ENCODE results near the gene PDCD4.

Gene PDCD4

DNA sequence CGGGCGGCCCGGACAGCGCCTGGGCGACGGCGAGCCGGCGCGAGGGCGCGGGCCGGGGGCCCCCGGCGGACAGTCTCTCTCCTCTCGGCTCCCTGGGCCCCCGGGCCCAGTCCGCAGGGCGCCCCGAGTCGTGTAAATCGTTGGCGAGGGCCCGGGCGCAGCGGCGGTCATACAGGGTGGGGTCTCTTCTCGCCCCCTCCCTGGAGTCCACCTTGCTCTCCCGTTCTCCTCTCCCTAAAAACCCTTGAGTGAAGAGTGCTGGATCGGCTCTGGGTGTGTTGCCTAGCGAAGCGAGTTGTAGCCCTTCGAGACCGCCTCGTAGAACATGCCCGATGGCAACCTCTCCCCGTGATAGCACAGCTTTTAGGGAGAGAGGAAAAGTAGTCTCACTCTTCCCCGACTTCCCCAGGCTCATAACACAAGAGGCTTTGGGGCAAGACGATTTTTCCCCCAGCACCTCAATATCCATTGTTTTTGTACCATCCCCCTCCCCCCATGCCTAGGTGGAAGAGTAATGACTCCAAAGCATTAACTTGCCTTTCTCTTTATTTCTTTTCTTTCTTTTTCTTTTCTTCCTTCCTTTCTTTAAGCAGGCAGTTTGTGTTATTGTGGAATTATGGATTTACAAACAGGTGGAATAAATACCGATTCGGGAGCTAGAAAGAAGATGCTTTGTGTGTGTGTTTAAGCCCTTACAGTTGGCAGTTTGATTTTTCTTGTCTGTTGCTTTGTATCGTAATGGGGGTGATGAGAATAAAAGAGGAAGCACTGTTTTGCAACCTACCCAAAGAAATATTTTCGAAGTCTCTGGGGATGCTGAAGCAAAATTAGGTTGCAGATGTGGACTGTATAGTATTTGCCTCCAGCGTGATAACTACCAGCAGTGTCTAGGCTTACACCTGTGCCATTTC lies 48.5 kb downstream of the PDCD4 start:
- DNase-seq (ENCODE audit: low read depth) = no peak

DNA sequence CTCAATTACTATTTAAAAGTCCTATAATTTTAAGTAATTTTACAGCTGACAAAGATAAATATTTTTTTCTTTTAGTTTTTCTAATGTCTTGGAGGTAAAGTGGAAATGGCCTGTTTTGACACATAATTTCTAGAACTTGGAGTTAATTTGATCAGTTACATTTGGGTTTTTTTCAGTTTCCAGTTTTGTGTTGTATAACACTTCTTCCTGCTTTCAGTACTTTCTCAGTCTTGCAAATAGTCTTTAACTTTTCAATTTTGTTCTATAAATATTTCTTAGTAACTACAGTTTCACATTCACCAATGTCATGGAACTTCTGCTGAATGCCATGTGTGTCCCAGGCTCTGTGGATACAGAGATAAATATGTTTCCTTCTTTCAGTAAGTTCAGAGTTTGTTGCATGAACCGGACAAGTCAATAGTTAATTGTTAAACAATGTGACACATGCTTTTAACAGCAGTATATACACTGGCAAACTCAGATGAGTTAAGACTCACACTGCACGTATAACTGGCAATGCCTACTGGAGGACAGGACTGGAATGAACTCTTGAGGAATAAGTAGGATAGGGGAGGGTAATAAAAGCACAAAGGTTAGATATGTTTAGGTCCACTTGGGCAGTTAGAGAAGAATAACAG lies 52.2 kb downstream of the PDCD4 start:
- DNase-seq (ENCODE audit: low read depth) = no peak

DNA sequence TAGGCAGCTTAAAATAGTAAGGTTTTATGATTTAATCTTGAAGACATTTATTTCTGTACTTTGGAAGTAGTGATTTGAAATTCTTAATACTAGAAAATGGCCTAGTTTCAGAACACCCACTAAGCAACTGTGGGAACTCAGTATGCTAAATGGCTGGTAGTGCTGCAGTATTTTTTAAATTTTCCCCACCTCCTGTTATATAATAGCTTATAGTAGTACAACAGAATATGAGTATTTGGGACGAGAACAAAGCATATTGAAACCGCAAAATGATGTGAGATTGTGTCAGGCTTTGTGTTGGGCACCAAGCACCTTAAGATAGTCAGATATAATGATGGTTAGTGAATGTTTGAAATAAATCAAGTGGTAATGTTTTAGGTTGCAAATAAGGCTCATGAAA lies 55.7 kb downstream of the PDCD4 start:
- DNase-seq (ENCODE audit: low read depth) = no peak

DNA sequence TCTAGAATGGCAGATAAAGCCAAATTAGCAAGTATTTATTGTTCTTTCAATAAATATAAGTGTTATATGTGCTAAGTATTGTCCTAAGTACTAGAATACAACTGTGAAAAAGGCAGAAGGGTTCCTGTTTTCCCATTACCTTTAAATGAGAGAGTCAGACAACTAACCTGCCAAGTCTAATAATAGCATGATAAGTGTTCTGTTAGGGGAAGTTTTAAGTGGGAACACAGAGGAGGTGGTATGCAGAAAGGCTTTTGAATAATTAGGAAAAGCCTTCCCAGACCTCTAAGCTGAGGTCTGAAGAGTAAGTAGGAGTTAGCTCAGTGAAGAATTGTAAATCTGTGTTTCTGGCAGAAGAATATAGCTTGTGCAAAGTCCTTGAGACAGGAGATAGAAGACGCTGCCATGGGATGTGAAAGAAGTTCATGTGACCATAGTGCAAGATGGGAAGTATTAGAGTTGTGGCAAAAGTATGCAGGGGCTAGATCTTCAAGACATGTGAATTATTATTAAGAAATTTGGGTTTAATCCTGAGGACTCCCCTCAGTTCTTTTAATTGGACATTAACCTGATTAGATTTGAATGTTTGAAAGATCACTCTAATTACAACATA lies 60.1 kb downstream of the PDCD4 start:
- DNase-seq (ENCODE audit: low read depth) = no peak

DNA sequence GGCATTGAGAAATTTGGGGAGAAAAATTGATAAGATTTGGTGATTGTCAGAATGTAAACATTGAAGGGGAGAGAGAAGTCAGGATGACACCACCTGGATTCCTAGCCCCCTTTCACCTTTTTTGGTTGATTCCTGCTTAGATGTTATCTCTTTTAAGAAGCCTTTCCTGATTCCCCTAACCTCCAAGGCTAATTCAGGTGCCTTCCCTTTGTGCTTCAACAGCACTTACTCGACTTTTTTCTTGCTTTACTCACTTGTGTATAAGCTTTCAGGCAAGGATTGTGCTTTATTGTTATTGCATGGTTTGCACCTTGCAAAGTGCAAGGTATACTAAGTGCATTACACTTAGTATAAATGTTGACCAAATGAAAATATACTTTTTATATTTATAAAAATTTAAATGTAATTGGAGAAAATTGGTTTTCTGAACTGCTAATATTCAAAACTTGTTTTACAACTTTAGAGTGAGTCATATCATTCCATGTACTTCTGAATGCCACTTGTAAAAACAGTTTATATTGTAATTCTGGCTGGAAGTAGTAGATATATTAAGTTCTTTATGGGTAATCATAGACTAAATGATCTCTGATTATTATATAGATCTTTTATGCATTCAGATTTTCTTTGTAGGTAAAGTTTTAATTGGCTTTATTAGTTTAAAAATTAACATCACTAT lies 60.9 kb downstream of the PDCD4 start:
- no peak for DNase-seq (ENCODE audit: low read depth)

DNA sequence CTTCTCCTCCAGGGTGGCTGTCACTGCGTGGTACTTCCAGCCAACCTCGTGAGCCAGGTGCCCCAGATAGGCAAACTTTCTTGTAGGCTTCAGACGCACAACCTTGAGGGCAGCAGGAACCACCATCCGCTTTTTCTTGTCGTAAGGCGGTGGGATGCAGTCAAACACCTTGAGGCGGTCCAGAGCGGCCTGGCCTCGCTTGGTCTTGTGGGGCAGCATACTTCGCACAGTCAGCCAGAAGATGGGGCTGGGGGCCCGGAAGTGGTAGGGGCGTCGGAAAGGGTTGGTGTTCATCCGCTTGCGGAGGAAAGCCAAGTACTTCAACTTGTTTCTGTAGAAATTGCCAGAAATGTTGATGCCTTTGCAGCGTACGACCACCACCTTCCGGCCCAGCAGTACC lies 65.0 kb downstream of the PDCD4 start:
- no peak for DNase-seq (ENCODE audit: low read depth)

DNA sequence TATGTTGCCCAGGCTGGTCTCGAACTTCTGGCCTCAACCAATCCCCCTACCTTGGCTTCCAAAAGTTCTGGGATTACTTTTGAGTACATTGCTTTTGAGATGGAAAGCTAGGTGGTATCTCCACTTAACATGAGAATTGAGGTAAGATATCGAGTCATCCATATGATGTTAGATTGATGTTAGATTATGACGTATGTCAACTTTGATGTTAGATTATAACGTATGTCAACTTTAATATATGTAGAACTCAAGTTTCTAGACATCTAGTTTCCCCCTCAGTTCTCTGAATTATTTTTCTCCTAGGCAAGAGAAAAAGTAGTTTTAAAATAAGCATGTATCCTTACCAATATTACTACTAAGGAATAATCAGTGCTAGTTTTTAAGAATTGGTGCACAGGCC lies 67.7 kb downstream of the PDCD4 start:
- no peak for DNase-seq (ENCODE audit: low read depth)

DNA sequence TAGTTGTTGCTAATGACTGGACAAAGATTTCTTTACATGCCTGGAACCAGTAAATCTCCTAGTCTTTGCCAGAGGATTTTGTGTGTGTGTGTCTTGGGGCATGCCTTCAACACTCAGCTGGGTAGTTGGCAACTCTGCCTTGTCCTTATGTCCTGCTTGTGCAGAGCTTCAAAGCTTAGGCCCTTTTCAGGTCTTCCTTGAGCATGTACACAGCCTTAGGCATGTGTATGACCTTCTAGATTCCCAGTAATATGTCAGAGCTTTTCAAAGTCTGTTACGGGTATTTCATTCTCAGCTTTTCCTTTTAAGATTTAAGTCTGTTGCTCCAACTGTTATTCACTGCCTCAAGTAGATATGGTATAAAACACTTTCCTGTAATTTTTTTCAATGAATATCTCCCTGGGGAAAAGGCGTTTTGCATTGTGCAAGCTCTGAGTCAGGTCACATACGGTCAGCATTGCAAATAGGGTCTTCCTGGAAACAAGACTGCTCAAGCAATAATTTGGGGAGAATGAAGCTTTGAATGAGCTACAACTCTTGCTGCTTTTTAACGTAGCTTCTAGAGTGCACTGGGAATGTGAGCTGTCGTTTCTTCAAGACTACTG lies 73.2 kb downstream of the PDCD4 start:
- DNase-seq (ENCODE audit: low read depth) = no peak

DNA sequence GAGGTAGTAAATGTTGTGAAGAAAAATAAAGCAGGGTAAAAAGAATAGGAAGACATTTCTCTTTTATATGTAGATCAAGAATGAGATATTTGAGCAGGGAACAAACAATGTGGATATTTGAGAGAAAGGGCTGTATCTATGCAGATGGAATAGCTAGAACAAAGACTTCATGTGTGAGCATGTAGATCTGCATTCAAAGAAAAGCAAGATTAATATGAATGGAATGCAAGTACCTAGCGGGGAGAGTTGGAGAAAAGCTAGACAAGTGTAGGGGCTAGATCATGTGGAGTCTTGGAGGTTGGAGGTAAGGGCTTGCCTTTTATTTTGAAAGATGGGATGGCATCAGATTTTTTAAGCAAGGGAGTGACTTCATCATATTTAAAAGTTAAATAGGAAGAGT lies 74.8 kb downstream of the PDCD4 start:
- DNase-seq (ENCODE audit: low read depth) = no peak

DNA sequence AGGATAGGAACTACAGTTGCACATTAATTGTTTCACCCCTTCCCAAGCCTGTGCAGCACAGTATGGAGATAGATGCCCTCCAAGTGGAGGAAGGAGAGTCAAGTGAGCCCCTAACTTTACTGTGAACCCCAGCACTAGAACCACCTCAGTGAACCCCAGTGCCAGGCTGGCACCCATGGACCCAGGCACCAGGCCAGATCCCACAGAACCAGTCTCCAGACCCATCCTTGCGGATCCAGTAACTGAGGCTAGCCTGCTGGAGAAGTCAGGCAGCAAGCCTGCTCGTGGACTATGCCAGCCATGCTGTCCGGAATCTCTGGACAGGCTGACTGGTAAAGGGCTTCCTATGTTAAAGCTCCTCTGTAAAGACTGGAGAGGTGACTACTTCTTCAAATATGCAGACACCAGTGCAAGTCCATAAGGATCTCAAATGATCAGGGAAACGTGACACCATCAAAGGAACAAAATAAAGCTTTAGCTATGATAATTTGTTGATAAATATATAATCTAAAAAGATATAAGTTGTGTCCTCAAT lies 75.4 kb downstream of the PDCD4 start:
- DNase-seq (ENCODE audit: low read depth) = no peak

All from stimulated activated CD8-positive, alpha-beta memory T cell treated with anti-CD3 and anti-CD28 coated beads, Interleukin-7, amount 100 ng/mL, for 24 hours (primary cell).